NB4 (cell line): ENCODE results near the gene MRPL33.

Experiments
- DNase-seq: peaks from one replicate; pipeline ENCODE4 v3.0.0; 2010; ENCODE audit warnings: low read depth
- H3K4me3 ChIP-seq: one replicate; pipeline ENCODE4 v1.5.1; 2011; ENCODE audit warnings: mild to moderate bottlenecking, low read depth, low read length, moderate library complexity
- MYC ChIP-seq: IDR thresholded peaks from 2 replicates; pipeline ENCODE4 v1.6.1; 2011; ENCODE audit warnings: low read depth, low read length
- POLR2A ChIP-seq: IDR thresholded peaks from 2 replicates; pipeline ENCODE4 v1.6.1; 2011; ENCODE audit warnings: mild to moderate bottlenecking; ENCODE audit not compliant: insufficient read length; ENCODE audit errors: extremely low read depth
- TF ChIP-seq, protein P1 (sequence below): IDR thresholded peaks from 2 replicates; pipeline ENCODE4 v1.6.1; 2011; ENCODE audit warnings: low read depth, low read length
- TF ChIP-seq, protein P2 (sequence below): IDR thresholded peaks from one replicate; pipeline ENCODE4 v1.5.1; 2012; ENCODE audit warnings: low read depth, low read length

MRPL33 gene

DNA sequence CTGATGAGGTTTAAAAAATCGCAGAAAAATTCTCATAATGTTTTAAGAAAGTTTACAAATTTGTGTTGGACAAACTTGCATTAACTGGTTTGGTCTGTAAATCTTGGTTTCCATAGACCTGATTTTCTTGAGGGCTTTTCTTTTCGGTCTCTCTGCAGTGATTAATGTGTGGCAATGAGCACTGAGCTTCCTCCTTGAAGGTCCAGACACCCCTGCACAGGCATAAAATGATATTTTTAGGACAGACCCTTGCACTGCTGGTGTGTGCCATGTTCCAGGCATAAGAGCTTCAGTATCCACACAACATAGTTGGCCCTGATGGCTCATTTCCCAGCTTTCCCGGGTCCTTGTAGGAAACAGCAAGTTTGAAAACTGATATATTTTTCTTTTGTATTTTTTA is 33.7 kb downstream of the MRPL33 start:
- TF ChIP-seq POLR2A (no peak), MYC (no peak)
- TF ChIP-seq, protein P1, sequence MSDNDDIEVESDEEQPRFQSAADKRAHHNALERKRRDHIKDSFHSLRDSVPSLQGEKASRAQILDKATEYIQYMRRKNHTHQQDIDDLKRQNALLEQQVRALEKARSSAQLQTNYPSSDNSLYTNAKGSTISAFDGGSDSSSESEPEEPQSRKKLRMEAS, result no peak
- TF ChIP-seq, protein P2, sequence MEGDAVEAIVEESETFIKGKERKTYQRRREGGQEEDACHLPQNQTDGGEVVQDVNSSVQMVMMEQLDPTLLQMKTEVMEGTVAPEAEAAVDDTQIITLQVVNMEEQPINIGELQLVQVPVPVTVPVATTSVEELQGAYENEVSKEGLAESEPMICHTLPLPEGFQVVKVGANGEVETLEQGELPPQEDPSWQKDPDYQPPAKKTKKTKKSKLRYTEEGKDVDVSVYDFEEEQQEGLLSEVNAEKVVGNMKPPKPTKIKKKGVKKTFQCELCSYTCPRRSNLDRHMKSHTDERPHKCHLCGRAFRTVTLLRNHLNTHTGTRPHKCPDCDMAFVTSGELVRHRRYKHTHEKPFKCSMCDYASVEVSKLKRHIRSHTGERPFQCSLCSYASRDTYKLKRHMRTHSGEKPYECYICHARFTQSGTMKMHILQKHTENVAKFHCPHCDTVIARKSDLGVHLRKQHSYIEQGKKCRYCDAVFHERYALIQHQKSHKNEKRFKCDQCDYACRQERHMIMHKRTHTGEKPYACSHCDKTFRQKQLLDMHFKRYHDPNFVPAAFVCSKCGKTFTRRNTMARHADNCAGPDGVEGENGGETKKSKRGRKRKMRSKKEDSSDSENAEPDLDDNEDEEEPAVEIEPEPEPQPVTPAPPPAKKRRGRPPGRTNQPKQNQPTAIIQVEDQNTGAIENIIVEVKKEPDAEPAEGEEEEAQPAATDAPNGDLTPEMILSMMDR, result no peak
- peak; percentile 61 for DNase-seq
- no peak overlapping the region for H3K4me3 ChIP-seq

DNA sequence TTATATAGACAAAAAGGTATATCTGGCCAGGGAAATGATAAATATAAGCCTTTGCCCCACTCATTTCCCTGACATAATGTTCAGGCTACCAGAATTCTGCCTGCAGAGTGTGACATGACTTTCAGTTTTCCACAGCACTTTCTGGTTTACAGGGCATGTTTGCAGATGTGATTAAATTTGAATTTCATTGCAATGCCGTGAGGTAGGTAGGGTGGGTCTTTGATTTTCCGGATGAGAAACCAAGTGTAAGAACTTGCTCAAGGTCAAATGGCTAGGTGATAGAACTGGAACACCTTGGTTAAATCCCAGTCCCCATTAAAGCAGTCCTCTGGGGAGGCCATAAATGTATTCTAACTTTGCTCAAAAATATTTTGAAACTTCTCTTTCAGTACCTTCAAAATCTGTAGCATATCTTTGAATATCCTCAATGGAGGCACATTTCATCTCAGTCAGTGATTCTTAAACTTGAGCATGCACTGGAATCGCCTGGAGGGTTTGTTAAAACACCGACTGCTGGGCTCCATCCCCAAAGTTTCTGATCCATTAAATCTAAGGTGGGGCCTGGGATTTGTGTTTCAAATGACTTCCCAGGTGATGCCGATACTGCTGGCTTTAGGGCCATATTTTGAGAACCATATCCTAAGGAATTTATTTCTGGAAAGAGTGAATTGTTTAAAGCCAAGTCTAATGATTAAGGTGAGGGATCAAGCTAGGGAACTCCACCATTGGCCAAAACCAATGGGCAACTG is 35.0 kb downstream of the MRPL33 start:
- no peak overlapping the region for H3K4me3 ChIP-seq
- DNase-seq, result no peak
- no peak for TF ChIP-seq MYC
- TF ChIP-seq, protein P2, result no peak
- TF ChIP-seq, protein P1, result no peak
- no peak for TF ChIP-seq POLR2A

DNA sequence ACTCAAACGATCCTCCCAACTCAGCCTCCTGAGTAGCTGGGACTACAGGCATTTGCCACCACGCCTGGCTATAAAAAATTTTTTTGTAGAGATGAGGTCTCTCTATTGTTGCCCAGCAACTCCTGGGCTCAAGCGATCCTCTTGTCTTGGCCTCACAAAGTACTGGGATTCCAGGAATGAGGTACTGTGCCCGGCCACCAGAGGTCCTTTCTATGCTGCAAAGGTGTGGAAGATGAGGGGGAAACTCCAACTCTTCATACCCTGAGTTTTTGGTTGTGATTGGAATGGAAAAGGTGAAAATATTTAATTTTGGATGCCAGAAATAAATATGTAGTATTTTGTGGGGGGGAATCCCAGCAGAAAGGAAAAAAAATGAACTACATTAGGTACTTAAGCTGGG is 36.0 kb downstream of the MRPL33 start:
- TF ChIP-seq, protein P1, result no peak
- TF ChIP-seq, protein P2, result peak; percentile 56
- no peak overlapping the region for H3K4me3 ChIP-seq
- DNase-seq, result peak; percentile 61

DNA sequence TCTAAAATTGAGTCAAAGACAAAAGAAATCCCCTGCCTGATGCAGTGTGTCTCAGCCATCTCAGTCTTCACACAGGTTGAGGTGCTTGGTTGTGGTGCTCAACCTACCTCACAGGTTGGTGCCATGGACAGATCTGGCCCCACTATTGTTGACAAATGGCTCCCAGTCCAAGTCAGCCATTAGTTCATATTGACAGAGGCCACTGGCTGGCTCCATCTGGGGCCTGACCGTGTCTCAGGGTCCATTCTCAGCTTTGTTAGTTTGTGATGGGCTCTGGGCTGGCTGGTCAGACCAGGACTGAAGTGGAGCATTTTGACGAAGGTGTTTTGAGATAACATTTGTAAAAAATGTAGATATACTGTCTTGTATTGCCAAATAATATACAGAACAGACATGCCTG is 36.9 kb downstream of the MRPL33 start:
- no peak for DNase-seq
- TF ChIP-seq MYC, result no peak
- TF ChIP-seq, protein P1, result no peak
- no peak for TF ChIP-seq POLR2A
- TF ChIP-seq, protein P2, result no peak
- no peak overlapping the region for H3K4me3 ChIP-seq

DNA sequence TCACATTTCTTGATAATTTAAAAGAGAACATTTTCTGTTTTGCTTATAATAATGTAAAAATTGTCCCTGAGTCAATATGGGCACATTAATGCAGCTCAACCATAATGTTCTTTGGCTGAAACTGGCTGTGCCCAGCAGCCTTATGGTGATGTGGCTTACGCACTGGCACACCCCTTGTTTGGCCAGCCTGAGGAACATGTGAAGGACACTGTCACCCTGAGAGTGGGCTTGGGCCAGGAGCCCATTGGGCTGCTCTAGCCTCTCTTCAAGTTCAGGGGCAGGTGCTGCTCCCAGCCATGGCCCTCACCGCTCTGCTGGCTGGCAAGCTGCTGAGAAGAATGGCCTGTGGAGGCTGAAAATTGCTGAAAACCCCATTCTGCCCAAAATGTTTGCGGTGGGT is 37.5 kb downstream of the MRPL33 start:
- no peak overlapping the region for H3K4me3 ChIP-seq
- TF ChIP-seq, protein P2, result no peak
- TF ChIP-seq, protein P1, result no peak
- TF ChIP-seq MYC (no peak), POLR2A (no peak)
- no peak for DNase-seq
